Activated CD8-positive, alpha-beta T cell treated with anti-CD3 and anti-CD28 coated beads for 36 hours (primary cell): ENCODE measurements around the gene HCN4. TPM values are rescaled to one million over a fixed set of nuclear protein-coding genes. Genes with fewer than 3 reads are reported as not detected.

ENCODE experiments used
- ATAC-seq: fragments of 200-7000 bp; cut with Tn5 transposase; one replicate; pipeline ENCODE4 v1.10.0; 2021; ENCODE audit warnings: mild to moderate bottlenecking, moderate library complexity
- CTCF ChIA-PET: fragments of 350-600 bp; sonication (Branson Sonifier 250); formaldehyde crosslinking; loops from one replicate; lab custom pipeline; 2021; ENCODE audit warnings: antibody characterized with exemption; lab: Charles Lee
- POLR2A ChIA-PET: fragments of 350-600 bp; sonication (Branson Sonifier 250); formaldehyde crosslinking; loops from one replicate; lab custom pipeline; 2021; ENCODE audit warnings: antibody characterized with exemption; lab: Charles Lee
- DNase-seq: peaks from one replicate; pipeline ENCODE4 v3.0.0-alpha.2; 2020
- H3K27ac Mint-ChIP-seq: one replicate; pipeline ENCODE4 v1.8.0; 2021; ENCODE audit warnings: mild to moderate bottlenecking, mixed read lengths
- H3K27me3 Mint-ChIP-seq: one replicate; pipeline ENCODE4 v1.8.0; 2021; ENCODE audit warnings: mixed read lengths
- H3K36me3 Mint-ChIP-seq: one replicate; pipeline ENCODE4 v1.8.0; 2021; ENCODE audit warnings: low read depth, mixed read lengths
- H3K4me1 Mint-ChIP-seq: one replicate; pipeline ENCODE4 v1.8.0; 2021; ENCODE audit warnings: low read depth, mixed read lengths
- H3K4me3 Mint-ChIP-seq: one replicate; pipeline ENCODE4 v1.8.0; 2021; ENCODE audit warnings: mild to moderate bottlenecking, moderate library complexity, mixed read lengths
- H3K9me3 Mint-ChIP-seq: one replicate; pipeline ENCODE4 v1.8.0; 2021; ENCODE audit warnings: mixed read lengths
- CTCF ChIP-seq: fragments of 200-600 bp; IDR thresholded peaks from one replicate; pipeline ENCODE4 v1.8.0; 2022; ENCODE audit warnings: antibody characterized with exemption, mild to moderate bottlenecking
- intact Hi-C: fragments of 100-400 bp; cut with micrococcal nuclease; formaldehyde crosslinking; loops from one replicate; pipeline ENCODE4 v1.10.0; 2022
- total RNA-seq, 2 experiments: library from RNA; stranded (reverse); gene quantifications; one replicate each; pipeline ENCODE4 v1.2.3, GENCODE V29; 2021

HCN4 gene
- total RNA-seq, 2 experiments from 2014 or later: not detected

DNA sequence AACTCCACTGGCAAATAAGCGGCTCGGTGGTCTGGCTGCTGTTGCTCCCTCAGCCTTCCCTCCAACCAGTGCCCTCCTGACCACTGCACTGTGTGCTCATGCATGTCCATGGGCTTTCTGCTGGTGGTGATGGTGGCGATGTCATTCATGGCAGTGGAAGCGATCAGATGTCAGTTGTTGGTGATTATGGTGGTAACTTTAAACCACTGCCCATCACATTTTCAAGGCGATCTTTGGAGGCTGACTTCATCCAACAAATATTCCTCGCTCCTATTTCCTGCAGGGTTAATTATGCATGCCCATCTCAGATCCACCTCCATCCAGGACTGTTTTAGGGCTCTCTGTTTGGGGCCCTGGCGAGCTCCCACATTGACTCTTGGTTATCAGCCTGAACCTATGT is 13.4 kb upstream of the HCN4 start:
- DNase-seq: no peak
- ChIA-PET CTCF (no interaction called here), POLR2A (no interaction called here)
- TF ChIP-seq CTCF: no peak
- Mint-ChIP-seq H3K4me3 (no peak overlapping the region), H3K4me1 (no peaks in the 10 kb centered on the region), H3K9me3 (peaks cover 7% of the 10 kb centered on the region), H3K27me3 (peaks cover 32% of the 10 kb centered on the region), H3K27ac (no peak overlapping the region), H3K36me3 (peaks cover 2% of the 10 kb centered on the region)
- ATAC-seq: no peak
- intact Hi-C loops: no loop called here

GRCh38 chr15:73380661-73381060 is 11.9 kb upstream of the HCN4 start:
- Mint-ChIP-seq H3K9me3 (peaks cover 7% of the 10 kb centered on the region), H3K4me3 (no peak overlapping the region), H3K27me3 (peaks cover 29% of the 10 kb centered on the region), H3K4me1 (no peaks in the 10 kb centered on the region), H3K27ac (no peak overlapping the region), H3K36me3 (peaks cover 2% of the 10 kb centered on the region)
- DNase-seq: no peak
- intact Hi-C loops: no loop called here
- CTCF ChIA-PET: no interaction called here
- ATAC-seq: no peak
- TF ChIP-seq CTCF: no peak
- POLR2A ChIA-PET: no interaction called here

DNA sequence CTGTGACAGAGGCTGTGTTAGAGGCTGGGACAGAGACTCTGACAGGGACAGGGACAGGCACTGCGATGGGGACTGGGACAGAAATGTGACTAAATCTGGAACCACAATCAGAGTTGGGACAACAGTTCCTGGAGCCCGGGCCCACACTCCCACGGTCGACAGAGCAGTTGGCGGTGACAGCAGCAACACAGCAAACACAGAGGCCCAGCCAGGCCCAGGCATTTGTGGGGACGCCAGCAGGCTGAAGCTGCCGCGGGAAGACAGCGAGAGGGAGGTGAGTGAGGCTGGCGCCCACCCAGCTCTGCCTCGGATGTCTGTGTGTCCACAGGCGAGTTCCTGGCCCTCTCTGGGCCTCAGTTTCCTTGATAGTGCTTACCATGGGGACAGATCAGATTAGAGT is 9.3 kb upstream of the HCN4 start:
- DNase-seq (no peak), ATAC-seq (no peak)
- TF ChIP-seq CTCF: no peak
- H3K4me1 Mint-ChIP-seq: no peaks in the 10 kb centered on the region
- ChIA-PET CTCF (no interaction called here), POLR2A (no interaction called here)
- H3K27ac Mint-ChIP-seq: no peak overlapping the region
- no peak overlapping the region for H3K4me3 Mint-ChIP-seq
- H3K9me3 Mint-ChIP-seq: peaks cover 7% of the 10 kb centered on the region
- H3K36me3 Mint-ChIP-seq: peaks cover 2% of the 10 kb centered on the region
- intact Hi-C loops: no loop called here
- peaks cover 19% of the 10 kb centered on the region for H3K27me3 Mint-ChIP-seq

DNA sequence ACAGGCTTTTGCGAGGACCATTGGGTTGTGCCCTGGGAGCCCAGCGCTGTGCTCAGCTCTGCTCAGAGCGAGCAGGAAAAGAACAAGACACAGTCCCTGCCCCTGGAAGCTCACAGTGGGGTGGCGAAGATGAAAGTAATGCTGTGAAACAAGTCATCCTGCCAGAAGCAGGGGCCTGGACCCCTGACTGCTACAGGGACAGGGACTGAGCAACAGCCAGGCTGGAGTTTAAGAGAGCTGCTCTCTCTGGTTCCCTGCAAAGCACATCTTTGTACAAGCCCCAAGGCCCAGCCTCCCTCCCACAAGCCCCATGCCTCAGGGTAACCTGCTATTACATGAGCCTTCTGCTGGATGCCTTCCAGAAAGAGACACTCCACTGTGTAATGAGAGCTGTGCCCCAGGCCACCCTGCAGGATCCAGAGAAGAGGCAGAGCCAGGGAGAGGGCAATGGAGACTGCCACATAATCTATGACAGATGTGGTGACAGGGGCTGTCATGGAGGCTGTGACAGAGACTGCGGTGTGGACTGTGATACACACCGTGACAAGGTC is 7.1 kb upstream of the HCN4 start:
- POLR2A ChIA-PET: interaction anchor here (0.6 kb wide), 1 partner anchor 181 kb away, joined by 3 read pairs; no protein-coding TSS in a partner anchor

DNA sequence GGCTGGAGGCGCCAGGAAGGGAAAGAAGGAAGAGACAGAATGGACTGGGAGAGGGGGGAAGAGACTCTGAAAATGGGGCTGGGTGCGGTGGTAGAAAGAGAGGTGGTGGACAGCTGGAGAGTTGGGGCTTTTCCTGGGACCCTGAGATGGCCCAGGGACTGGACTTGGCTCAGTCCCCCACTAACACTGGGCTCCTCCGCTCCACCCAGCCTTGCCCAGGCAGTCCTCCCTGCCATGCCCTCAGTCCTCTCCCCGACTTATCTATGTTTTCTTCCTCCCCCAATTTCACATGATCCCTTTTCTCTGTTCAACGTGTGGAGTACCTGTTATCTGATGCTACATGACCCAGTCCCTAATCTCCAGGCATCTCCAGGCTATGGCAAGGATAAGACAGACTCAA is 6.3 kb upstream of the HCN4 start:
- TF ChIP-seq CTCF: no peak
- no peaks in the 10 kb centered on the region for H3K36me3 Mint-ChIP-seq
- DNase-seq (no peak), ATAC-seq (no peak)
- POLR2A ChIA-PET: no interaction called here
- peaks cover 19% of the 10 kb centered on the region for H3K27me3 Mint-ChIP-seq
- no peaks in the 10 kb centered on the region for H3K4me1 Mint-ChIP-seq
- H3K4me3 Mint-ChIP-seq: no peak overlapping the region
- CTCF ChIA-PET: no interaction called here
- no peaks in the 10 kb centered on the region for H3K9me3 Mint-ChIP-seq
- H3K27ac Mint-ChIP-seq: no peak overlapping the region
- intact Hi-C loops: no loop called here

More for the DNA sequence above, 7.1 kb upstream of the HCN4 start:
- H3K36me3 Mint-ChIP-seq: no peaks in the 10 kb centered on the region
- intact Hi-C loops: no loop called here
- H3K9me3 Mint-ChIP-seq: no peaks in the 10 kb centered on the region
- CTCF ChIA-PET: no interaction called here
- DNase-seq (no peak), ATAC-seq (no peak)
- H3K27ac Mint-ChIP-seq: no peak overlapping the region
- no peak for TF ChIP-seq CTCF
- H3K27me3 Mint-ChIP-seq: peaks cover 16% of the 10 kb centered on the region
- H3K4me1 Mint-ChIP-seq: no peaks in the 10 kb centered on the region
- no peak overlapping the region for H3K4me3 Mint-ChIP-seq
